DND-41 (cell line): ENCODE results near the gene LGI4.
A peak's percentile ranks its signal among the peaks of the same experiment; 100 is the strongest.
"Not testable (repeated sequence)": the region's sequence is repeated elsewhere in the genome, so short reads cannot be mapped to it uniquely, and the experiment has no call there.

ENCODE experiments used
- ATAC-seq: fragments of 200-7000 bp; cut with Tn5 transposase; 3 replicates; pipeline ENCODE4 v1.9.1; 2021; ENCODE audit warnings: low read depth; ENCODE audit not compliant: insufficient read depth
- DNase-seq: peaks from one replicate; pipeline ENCODE4 v3.0.0-alpha.2; 2020
- H2AFZ ChIP-seq: 2 replicates; pipeline ENCODE4 v1.6.0; 2012; ENCODE audit warnings: low read depth, low read length
- H3K27ac ChIP-seq: 2 replicates; pipeline ENCODE4 v1.5.1; 2012; ENCODE audit warnings: low read length, inconsistent platforms
- H3K27me3 ChIP-seq: fragments of 200-600 bp; sonication (generic); 2 replicates; pipeline ENCODE4 v1.6.0; 2012; ENCODE audit warnings: low read length, mild to moderate bottlenecking, inconsistent platforms; ENCODE audit not compliant: insufficient read depth, poor library complexity
- H3K36me3 ChIP-seq: 2 replicates; pipeline ENCODE4 v1.5.1; 2012; ENCODE audit warnings: low read length, inconsistent platforms; ENCODE audit not compliant: insufficient read depth
- H3K4me1 ChIP-seq: 2 replicates; pipeline ENCODE4 v1.5.1; 2012; ENCODE audit warnings: mild to moderate bottlenecking, low read length; ENCODE audit not compliant: insufficient read depth
- H3K4me2 ChIP-seq: 2 replicates; pipeline ENCODE4 v1.6.0; 2012; ENCODE audit warnings: mild to moderate bottlenecking, moderate library complexity, low read length, inconsistent platforms; ENCODE audit not compliant: insufficient read depth
- H3K4me3 ChIP-seq, 2 experiments: fragments of 200-600 bp in 1 of 2; shearing (Covaris generic) in 1 of 2; 2 replicates each; pipeline ENCODE4 v1.5.1; 2012 to 2016; ENCODE audit warnings: inconsistent platforms in 2 of 2, low read length in 2 of 2, mild to moderate bottlenecking in 2 of 2, low read depth in 1 of 2, moderate library complexity in 1 of 2
- H3K79me2 ChIP-seq: 2 replicates; pipeline ENCODE4 v1.6.0; 2012; ENCODE audit warnings: low read length, inconsistent platforms; ENCODE audit not compliant: insufficient read depth
- H3K9ac ChIP-seq: 2 replicates; pipeline ENCODE4 v1.6.0; 2012; ENCODE audit warnings: low read depth, mild to moderate bottlenecking, inconsistent platforms, low read length, moderate library complexity
- H3K9me3 ChIP-seq: 2 replicates; pipeline ENCODE4 v1.5.1; 2012; ENCODE audit warnings: low read length, moderate library complexity, mild to moderate bottlenecking, inconsistent platforms; ENCODE audit not compliant: insufficient read depth, severe bottlenecking
- H4K20me1 ChIP-seq: 2 replicates; pipeline ENCODE4 v1.6.0; 2012; ENCODE audit warnings: low read length; ENCODE audit not compliant: insufficient read depth
- EZH2 ChIP-seq: IDR thresholded peaks from 3 replicates; pipeline ENCODE4 v1.6.1; 2012; ENCODE audit warnings: borderline replicate concordance, low read depth, mild to moderate bottlenecking, moderate library complexity, low read length, inconsistent platforms; ENCODE audit not compliant: severe bottlenecking
- TF ChIP-seq, protein P1 (sequence below): IDR thresholded peaks from 2 replicates; pipeline ENCODE4 v1.5.1; 2012; ENCODE audit warnings: borderline replicate concordance, low read length, moderate library complexity, mild to moderate bottlenecking; ENCODE audit not compliant: poor library complexity, severe bottlenecking; ENCODE audit errors: extremely low read depth

LGI4 gene

DNA sequence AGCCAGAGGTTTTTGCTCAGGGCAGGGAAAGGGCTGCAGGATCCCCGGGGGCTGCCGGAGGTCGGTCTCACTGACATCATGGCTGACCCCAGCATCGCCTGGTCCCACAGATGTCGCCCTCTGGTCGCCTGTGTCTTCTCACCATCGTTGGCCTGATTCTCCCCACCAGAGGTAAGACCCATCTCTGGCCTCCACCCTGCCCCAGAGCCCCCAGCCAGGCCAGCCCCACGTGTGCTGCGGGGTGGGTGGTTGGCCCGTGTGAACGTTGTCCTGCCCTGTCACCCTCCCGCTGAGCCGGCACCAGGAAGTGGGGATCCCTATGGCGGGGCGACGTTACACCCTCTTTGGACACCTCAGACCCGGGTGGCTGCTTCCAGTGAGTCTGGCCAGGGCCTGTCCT, 20.6 kb upstream of the LGI4 start:
- Histone ChIP-seq H3K9me3 (no peaks in the 10 kb centered on the region), H3K4me3 (peak overlapping the region; percentile 86 to 93)

DNA sequence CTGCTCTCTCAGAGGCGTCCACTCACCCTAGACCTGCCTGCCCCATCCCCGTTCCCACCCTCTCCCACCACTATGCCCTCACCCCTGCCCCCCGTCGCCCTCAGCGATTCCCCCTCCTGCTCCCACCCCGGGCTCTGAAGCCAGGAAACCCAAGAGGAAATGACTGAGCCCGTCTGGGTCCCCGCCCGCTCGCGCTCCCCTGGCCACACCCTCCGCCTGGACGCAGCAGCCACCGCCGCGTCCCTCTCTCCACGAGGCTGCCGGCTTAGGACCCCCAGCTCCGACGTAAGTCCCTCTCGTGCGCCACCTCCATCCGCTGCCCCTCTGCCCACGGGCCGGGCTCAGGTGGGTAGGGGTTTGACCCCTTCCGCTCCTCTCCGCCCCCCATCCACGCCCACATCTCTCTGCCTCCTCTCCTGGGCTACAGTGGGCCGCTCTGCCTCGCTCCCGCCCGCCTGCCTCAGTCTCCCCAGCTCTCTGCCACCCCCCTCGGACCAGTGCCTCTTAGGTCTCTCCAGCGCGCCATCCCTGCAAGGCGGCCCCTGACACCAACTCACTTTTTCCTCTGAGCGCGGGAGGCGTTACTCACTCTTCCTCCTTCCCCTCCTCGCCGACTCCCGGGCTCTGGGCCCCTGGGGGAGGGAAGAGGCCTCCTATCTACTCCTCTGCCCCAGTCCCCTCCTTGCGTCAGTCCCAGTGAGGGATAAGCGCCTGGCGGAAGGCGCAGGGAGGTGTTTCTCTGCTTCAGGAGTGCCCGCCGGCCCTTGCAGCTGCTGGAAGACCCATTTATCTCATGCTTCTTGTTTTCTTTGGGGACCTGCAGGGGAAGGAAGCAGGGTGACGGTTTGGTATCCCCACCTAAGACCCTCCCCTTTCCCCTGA, 19.9 kb upstream of the LGI4 start, which contains the start of gene FXYD5:
TSS of gene FXYD5 (plus strand) at position 211 of the 882 bp plus-strand sequence. CDS start 816 bp downstream, outside the sequence.
- H3K27me3 ChIP-seq: peaks cover 18% of the 10 kb centered on the region
- H3K36me3 ChIP-seq: peaks cover 27% of the 10 kb centered on the region
- TF ChIP-seq EZH2: no peak
- TF ChIP-seq, protein P1, sequence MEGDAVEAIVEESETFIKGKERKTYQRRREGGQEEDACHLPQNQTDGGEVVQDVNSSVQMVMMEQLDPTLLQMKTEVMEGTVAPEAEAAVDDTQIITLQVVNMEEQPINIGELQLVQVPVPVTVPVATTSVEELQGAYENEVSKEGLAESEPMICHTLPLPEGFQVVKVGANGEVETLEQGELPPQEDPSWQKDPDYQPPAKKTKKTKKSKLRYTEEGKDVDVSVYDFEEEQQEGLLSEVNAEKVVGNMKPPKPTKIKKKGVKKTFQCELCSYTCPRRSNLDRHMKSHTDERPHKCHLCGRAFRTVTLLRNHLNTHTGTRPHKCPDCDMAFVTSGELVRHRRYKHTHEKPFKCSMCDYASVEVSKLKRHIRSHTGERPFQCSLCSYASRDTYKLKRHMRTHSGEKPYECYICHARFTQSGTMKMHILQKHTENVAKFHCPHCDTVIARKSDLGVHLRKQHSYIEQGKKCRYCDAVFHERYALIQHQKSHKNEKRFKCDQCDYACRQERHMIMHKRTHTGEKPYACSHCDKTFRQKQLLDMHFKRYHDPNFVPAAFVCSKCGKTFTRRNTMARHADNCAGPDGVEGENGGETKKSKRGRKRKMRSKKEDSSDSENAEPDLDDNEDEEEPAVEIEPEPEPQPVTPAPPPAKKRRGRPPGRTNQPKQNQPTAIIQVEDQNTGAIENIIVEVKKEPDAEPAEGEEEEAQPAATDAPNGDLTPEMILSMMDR: no peak
- DNase-seq (peak; percentile 78), ATAC-seq (peak; percentile 81)
- H3K4me3 ChIP-seq: peak within 1 kb of the TSS; percentile 86 to 93
- H3K9ac ChIP-seq: peak within 1 kb of the TSS; percentile 83
- H2AFZ ChIP-seq: peak within 1 kb of the TSS; percentile 97
- H3K9me3 ChIP-seq: no peaks in the 10 kb centered on the region
- peaks cover 12% of the 10 kb centered on the region; the same call in 1 of the 2 replicates for H3K79me2 ChIP-seq
- H3K4me1 ChIP-seq: peaks cover 28% of the 10 kb centered on the region
- H3K4me2 ChIP-seq: peak within 1 kb of the TSS; percentile 91
- H3K27ac ChIP-seq: peak within 1 kb of the TSS; percentile 78
- H4K20me1 ChIP-seq: peaks cover 3% of the 10 kb centered on the region; the same call in 1 of the 2 replicates

More for the DNA sequence above, 20.6 kb upstream of the LGI4 start:
- H3K4me1 ChIP-seq: peaks cover 28% of the 10 kb centered on the region
- peak overlapping the region; percentile 91 for H3K4me2 ChIP-seq
- H3K27me3 ChIP-seq: peaks cover 18% of the 10 kb centered on the region
- peaks cover 32% of the 10 kb centered on the region for H3K36me3 ChIP-seq
- H3K79me2 ChIP-seq: peaks cover 12% of the 10 kb centered on the region; the same call in 1 of the 2 replicates
- peak overlapping the region; percentile 97 for H2AFZ ChIP-seq
- TF ChIP-seq EZH2: no peak
- TF ChIP-seq, protein P1: no peak
- H4K20me1 ChIP-seq: peaks cover 3% of the 10 kb centered on the region; the same call in 1 of the 2 replicates
- H3K9ac ChIP-seq: peak overlapping the region; percentile 83
- H3K27ac ChIP-seq: peak overlapping the region; percentile 78
- DNase-seq (no peak), ATAC-seq (0 out of 3 replicates have a peak, but pooled peaks have one; percentile 0)

DNA sequence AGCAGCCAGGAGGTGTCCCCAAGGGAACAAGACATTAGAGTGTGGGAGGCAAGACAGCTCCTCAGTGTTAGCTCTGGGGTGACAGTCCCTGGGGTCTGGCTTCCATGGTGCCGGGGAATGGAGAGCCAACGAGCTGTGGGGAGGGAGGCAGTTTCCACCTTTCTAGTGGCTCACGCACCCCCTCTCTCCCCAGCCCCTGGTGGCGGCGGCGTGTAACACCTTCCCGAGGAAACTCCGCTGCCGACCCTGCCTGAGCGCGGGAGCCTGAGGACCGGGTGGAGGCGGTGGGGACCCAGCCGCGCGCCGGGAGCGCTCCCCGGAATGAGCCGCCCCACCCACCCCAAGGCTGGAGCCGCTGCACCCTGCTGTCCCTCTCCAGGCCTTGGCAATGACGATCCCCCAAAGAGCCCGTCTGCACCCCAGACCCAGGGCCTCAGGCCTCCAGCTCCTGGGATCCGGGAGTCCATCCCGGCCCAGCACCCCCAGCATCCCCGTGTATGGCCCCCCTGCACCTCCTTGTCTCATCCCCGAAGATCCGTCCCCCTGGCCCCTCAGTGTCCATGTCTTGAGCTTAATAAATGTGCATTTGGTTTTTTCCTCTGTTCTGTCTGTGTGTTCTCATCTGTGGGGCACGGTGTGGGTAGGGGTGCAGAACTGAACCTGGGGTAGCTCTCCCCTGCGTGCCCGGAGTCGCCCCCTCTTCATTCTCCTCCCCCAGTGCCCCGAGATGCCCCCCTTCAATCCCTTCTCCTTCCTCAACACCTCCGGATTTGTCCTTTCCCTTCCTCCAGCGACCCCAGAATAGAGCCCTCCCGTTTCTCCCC, 19.1 kb upstream of the LGI4 start:
- Histone ChIP-seq H3K9ac (peak overlapping the region; percentile 83), H3K9me3 (no peaks in the 10 kb centered on the region), H3K27ac (peak overlapping the region; percentile 56), H4K20me1 (peaks cover 3% of the 10 kb centered on the region; the same call in 1 of the 2 replicates), H3K36me3 (peaks cover 19% of the 10 kb centered on the region), H2AFZ (peak overlapping the region; percentile 97), H3K27me3 (peaks cover 18% of the 10 kb centered on the region), H3K79me2 (peaks cover 12% of the 10 kb centered on the region; the same call in 1 of the 2 replicates), H3K4me2 (peak overlapping the region; percentile 91), H3K4me3 (peak overlapping the region; percentile 86 to 93; a peak in 3 of 4 replicates), H3K4me1 (peaks cover 28% of the 10 kb centered on the region)
- DNase-seq (peak; percentile 78), ATAC-seq (peak; percentile 73)
- peak; percentile 84 for TF ChIP-seq EZH2
- TF ChIP-seq, protein P1: peak; percentile 80

DNA sequence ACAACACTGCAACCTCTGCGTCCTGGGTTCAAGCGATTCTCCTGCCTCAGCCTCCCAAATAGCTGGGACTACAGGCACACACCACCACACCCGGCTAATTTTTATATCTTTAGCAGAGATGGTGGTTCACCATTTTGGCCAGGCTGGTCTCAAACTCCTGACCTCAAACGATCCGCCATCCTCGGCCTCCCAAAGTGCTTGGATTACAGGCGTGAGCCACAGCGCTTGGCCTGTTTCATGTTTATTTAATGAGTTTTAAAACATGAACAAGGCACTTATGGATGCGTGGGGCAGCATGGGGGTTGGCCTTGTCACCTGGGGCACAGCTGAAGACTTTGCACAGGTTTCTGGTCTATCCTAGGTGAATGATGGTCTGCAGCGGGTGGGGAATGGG, 18.3 kb upstream of the LGI4 start:
- H3K9me3 ChIP-seq, H4K20me1 ChIP-seq, H3K9ac ChIP-seq, DNase-seq, ATAC-seq, H2AFZ ChIP-seq, H3K27ac ChIP-seq: not testable (repeated sequence)
- Histone ChIP-seq H3K79me2 (peaks cover 12% of the 10 kb centered on the region; the same call in 1 of the 2 replicates), H3K27me3 (peaks cover 18% of the 10 kb centered on the region), H3K4me1 (peaks cover 28% of the 10 kb centered on the region), H3K4me2 (peak overlapping the region; percentile 91), H3K4me3 (peak overlapping the region in 1 of 2 experiments; percentile 93; a peak in 1 of 4 replicates), H3K36me3 (peaks cover 13% of the 10 kb centered on the region)
